Measurements from ENCODE around the gene NEO1. TPM values are rescaled to one million over a fixed set of nuclear protein-coding genes. Genes with fewer than 3 reads are reported as not detected.
"Not testable (repeated sequence)": the region's sequence is repeated elsewhere in the genome, so short reads cannot be mapped to it uniquely, and the experiment has no call there.

Gene NEO1
- total RNA-seq, 1 donor from 2014 or later: 5.6 TPM

DNA sequence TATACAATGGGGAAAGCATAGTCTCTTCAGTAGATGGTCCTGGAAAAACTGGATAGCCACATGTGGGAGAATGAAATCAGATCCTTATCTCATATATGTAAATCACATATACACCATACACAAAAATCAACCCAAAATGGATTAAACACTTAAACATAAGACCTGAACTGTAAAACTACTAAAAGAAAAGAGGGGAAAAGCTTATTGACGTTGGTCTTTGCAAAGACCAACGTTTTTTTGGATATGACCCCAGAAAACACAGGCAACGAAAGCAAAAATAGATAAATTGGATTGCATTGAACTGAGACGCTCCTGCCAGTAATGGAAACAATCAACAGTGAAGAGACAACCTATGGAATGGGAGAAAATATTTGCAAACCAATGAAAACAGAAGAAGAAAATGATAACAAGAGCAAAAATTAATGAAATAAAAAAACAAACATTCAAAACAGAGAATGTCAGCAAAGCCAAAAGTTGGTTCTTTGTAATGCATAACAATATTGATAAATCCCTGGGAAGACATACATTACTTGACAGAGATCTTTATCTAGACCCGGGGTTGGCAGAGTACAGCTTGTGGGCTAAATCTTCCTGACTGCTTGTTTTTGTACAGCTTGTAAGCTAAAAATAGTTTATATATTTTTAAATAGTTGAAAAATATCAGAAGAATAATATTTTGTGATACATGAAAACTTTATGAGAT, 86.9 kb downstream of the NEO1 start:
- intact Hi-C loops (cut with micrococcal nuclease): no loop called here

GRCh38 chr15:73139744-73140553, 87.7 kb downstream of the NEO1 start:
- intact Hi-C loops (cut with micrococcal nuclease): no loop called here

DNA sequence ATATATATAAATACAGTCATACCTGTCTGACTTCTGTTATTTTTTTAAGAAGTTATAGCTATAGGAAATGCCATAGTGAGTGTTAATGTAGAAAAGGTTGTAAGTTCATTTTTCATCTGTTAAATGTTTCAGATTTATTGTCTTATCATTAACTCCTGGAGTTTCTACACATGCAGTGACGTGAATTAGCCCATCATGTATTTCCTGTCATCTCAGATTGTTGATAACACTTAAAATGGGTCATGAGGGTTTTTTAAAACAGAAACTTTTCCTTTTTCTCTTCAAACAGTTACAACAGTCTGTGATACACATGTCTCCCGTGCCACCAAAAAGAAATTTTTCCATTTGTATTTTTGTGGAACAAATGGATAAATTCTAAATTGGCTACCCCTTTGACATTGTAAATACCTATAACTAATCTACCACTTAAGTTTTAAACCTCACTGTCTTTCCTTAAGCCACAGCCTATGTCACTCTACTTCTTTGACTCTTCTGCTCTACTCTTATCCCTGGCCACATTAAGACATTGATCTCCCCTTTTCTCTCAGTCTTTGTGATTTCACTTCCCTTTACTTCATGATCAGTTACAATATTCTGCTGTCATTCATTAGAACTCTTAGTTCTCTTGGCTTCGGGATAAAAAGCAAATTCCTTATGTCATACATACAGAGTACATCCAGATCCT, 89.1 kb downstream of the NEO1 start:
- intact Hi-C loops (cut with micrococcal nuclease): no loop called here

- intact Hi-C loops (cut with micrococcal nuclease): no loop called here
These were observed 90.8 kb downstream of the NEO1 start for GRCh38 chr15:73142802-73143762.

DNA sequence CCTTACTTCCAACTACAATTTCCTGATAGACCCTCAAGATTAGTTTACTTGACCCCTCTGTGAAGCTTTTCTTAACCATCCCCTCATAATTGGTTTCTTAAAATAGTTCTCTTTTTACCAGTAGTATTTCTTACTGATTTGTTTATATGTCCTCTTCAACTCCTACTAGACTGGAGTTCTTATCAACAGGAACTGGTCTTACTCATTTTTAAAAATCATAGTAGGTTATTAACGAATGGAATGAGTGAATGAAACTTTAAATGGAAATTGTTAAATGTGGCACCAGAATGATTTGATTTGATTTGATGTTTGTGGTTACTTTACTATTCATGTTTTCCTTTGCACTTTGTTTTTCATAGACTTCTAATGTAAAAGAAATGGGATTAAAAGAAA, 91.5 kb downstream of the NEO1 start:
- intact Hi-C loops (cut with micrococcal nuclease): no loop called here

DNA sequence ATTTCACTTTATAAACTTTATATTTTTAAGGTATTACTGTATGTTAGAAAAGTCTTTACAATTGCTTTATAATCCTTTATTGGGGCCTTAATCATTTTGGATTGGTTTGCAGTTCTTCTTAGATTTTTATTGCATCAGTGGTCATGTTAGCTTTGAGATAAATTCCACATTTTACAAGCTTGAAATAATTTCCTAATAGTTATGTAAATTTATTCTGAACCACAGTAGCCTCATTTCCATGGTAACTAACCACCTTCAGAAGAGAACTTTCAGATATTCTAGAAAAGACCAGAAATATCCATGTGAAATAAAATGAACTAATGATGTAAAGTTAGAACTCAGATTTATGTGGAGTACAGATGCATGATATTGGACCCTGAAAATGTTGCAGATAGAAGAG, 94.2 kb downstream of the NEO1 start:
- intact Hi-C loops (cut with micrococcal nuclease): no loop called here

DNA sequence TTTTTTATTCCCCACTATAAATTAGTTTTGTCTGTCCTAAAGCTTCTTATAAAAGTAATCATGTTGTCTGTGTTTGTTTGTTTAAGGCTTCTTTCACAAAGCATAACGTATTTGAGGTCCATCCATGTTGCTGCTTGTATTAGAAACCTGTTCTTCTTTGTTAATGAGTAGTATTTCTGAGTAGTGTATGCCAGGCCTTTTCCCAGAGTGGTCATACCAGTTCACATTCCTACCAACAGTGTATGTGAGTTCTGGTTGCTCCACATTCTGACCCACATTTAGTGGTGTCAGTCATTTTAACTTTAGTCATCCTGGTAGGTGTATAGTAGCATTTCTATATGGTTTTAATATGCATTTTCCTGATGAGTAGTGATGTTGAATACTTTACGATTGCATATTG, 98.6 kb downstream of the NEO1 start:
- intact Hi-C loops (cut with micrococcal nuclease): no loop called here

GRCh38 chr15:73153024-73153423, 100.8 kb downstream of the NEO1 start:
- intact Hi-C loops (cut with micrococcal nuclease): no loop called here

- intact Hi-C loops (cut with micrococcal nuclease): no loop called here
These were observed 101.2 kb downstream of the NEO1 start for GRCh38 chr15:73153447-73153846.

- intact Hi-C loops (cut with micrococcal nuclease): no loop called here
These were observed 104.3 kb downstream of the NEO1 start for GRCh38 chr15:73156431-73157191.

GRCh38 chr15:73161546-73161945, 109.3 kb downstream of the NEO1 start:
- intact Hi-C loops (cut with micrococcal nuclease): no loop called here

DNA sequence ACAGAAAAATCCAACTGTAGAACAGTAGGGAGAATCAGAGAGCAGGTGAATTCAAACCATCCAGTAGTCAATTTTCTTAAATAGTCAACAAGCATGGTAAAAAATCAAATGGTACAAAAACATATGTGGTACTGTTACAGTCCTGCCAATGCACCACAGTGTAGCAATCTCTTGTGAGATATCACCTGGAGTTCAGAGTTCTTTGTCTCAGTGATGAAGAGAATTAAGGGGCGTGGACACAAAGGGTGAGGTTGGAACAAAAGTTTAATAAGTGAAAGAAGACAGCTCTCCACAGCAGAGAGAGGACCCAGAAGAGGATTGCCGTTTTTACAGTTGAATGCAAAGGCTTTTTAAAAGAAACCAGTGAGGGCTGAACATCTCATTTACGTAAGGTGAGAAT, 113.2 kb downstream of the NEO1 start:
- intact Hi-C loops (cut with micrococcal nuclease): no loop called here

DNA sequence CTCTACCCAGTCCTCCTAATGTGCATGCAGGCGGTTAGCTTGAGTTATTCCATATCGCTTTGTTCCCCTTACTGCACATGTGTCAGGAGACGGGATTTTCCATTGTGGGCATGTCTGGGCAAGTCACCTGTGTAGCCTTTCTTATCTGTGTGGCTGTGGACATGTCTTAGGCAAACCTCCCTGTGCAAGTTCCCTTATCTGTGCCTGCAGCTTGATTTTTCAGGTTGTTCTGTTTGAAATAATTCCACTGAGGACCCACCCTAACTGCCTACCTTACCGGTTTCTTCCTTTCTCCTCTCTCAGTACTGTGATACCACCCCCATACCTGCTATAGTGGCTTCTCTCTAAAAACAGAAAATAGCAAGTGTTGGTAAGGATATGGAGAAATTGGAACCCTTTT, 113.6 kb downstream of the NEO1 start:
- intact Hi-C loops (cut with micrococcal nuclease): no loop called here

DNA sequence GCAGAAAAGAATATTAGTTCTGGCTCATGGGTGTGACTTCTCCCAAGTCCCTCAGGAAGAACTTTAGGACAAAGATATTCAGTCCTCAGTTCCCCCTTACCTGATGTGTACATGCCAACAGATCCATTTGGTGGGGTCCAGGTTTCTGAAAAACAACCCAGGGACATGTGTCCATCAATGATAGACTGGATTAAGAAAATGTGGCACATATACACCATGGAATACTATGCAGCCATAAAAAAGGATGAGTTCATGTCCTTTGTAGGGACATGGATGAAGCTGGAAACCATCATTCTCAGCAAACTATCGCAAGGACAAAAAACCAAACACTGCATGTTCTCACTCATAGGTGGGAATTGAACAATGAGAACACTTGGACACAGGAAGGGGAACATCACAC, 114.4 kb downstream of the NEO1 start:
- intact Hi-C loops (cut with micrococcal nuclease): not testable (repeated sequence)

DNA sequence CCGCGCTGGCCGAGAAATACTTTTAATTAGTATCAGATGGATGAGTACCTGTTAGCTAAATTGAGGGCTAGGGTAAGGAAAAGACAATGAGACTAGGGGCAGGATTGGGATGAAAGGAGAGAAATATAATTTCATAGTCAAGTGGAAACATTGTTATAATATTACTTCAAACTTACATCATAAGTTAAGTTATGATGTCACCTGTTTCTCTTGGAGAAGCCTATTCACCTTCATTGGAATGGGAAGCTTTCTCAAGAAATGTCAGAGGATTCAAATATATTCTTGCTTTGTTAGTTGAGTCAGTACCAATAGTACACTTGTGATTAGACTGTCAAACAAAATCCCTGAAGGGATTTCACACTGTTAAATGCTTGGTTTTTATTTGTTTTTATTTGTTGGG, 116.2 kb downstream of the NEO1 start:
- intact Hi-C loops (cut with micrococcal nuclease): no loop called here

- intact Hi-C loops (cut with micrococcal nuclease): no loop called here
These were observed 119.4 kb downstream of the NEO1 start for GRCh38 chr15:73171711-73172110.

- intact Hi-C loops (cut with micrococcal nuclease): no loop called here
These were observed 120.2 kb downstream of the NEO1 start for GRCh38 chr15:73172508-73172907.

GRCh38 chr15:73174171-73174570, 121.9 kb downstream of the NEO1 start:
- intact Hi-C loops (cut with micrococcal nuclease): no loop called here

- intact Hi-C loops (cut with micrococcal nuclease): no loop called here
These were observed 123.1 kb downstream of the NEO1 start for GRCh38 chr15:73175382-73175781.

- intact Hi-C loops (cut with micrococcal nuclease): no loop called here
These were observed 124.3 kb downstream of the NEO1 start for GRCh38 chr15:73176598-73176997.
